H1 (cell line): ENCODE measurements around the gene ALPL. TPM values are rescaled to one million over a fixed set of nuclear protein-coding genes. Genes with fewer than 3 reads are reported as not detected.
A peak's percentile ranks its signal among the peaks of the same experiment; 100 is the strongest.

ENCODE experiments used
- ATF2 ChIP-seq: IDR thresholded peaks from 2 replicates; pipeline ENCODE4 v1.6.1; 2012; ENCODE audit warnings: low read length, inconsistent platforms
- BACH1 ChIP-seq: IDR thresholded peaks from 2 replicates; pipeline ENCODE4 v1.6.1; 2012; ENCODE audit warnings: low read length, improper control_type of control experiment
- BRCA1 ChIP-seq: IDR thresholded peaks from 2 replicates; pipeline ENCODE4 v1.6.1; 2012; ENCODE audit warnings: low read depth, low read length, improper control_type of control experiment
- CREB1 ChIP-seq: IDR thresholded peaks from 2 replicates; pipeline ENCODE4 v1.6.1; 2012; ENCODE audit warnings: inconsistent platforms
- CTBP2 ChIP-seq: IDR thresholded peaks from 2 replicates; pipeline ENCODE4 v1.7.0; 2011; ENCODE audit warnings: borderline replicate concordance, mild to moderate bottlenecking, moderate library complexity, mixed read lengths, low read length; ENCODE audit not compliant: insufficient read depth, insufficient read length
- EGR1 ChIP-seq: IDR thresholded peaks from 2 replicates; pipeline ENCODE4 v1.6.1; 2011; ENCODE audit warnings: low read depth, low read length, borderline replicate concordance
- EZH2 ChIP-seq: fragments of 200-600 bp; sonication (generic); IDR thresholded peaks from 2 replicates; pipeline ENCODE4 v1.7.1; 2012; ENCODE audit warnings: low read depth, mild to moderate bottlenecking, moderate library complexity, low read length, inconsistent platforms; ENCODE audit not compliant: severe bottlenecking
- HDAC2 ChIP-seq, 2 experiments: fragments of 300-600 bp in 1 of 2; sonication (generic) in 1 of 2; IDR thresholded peaks; 2 replicates each; pipeline ENCODE4 v1.6.1; 2011 to 2012; ENCODE audit warnings: low read depth in 2 of 2, low read length in 2 of 2, mild to moderate bottlenecking in 2 of 2, moderate library complexity in 2 of 2, borderline replicate concordance in 1 of 2, inconsistent platforms in 1 of 2
- JUN ChIP-seq: IDR thresholded peaks from 2 replicates; pipeline ENCODE4 v1.6.1; 2011; ENCODE audit warnings: low read depth, mild to moderate bottlenecking, improper control_type of control experiment, low read length
- JUND ChIP-seq: IDR thresholded peaks from 2 replicates; pipeline ENCODE4 v1.6.1; 2011; ENCODE audit warnings: mild to moderate bottlenecking, improper control_type of control experiment, low read length
- KDM1A ChIP-seq: fragments of 200-600, 300-600 bp; sonication (generic); IDR thresholded peaks from 2 replicates; pipeline ENCODE4 v1.7.1; 2016; ENCODE audit warnings: mild to moderate bottlenecking, low read length, borderline replicate concordance
- KDM4A ChIP-seq: IDR thresholded peaks from one replicate; pipeline ENCODE4 v1.7.1; 2012; ENCODE audit warnings: low read depth, mild to moderate bottlenecking, moderate library complexity, low read length, inconsistent platforms; ENCODE audit not compliant: severe bottlenecking
- KDM5A ChIP-seq: fragments of 200-600 bp; IDR thresholded peaks from 2 replicates; pipeline ENCODE4 v1.7.1; 2012; ENCODE audit warnings: mild to moderate bottlenecking, low read length, inconsistent platforms, mixed read lengths
- MAFK ChIP-seq: IDR thresholded peaks from 2 replicates; pipeline ENCODE4 v1.6.1; 2012; ENCODE audit warnings: low read depth, mild to moderate bottlenecking, improper control_type of control experiment, low read length
- NANOG ChIP-seq: IDR thresholded peaks from 2 replicates; pipeline ENCODE4 v1.6.1; 2011; ENCODE audit warnings: low read length, low read depth, mild to moderate bottlenecking, inconsistent platforms; ENCODE audit not compliant: insufficient read depth, poor library complexity, severe bottlenecking
- PHF8 ChIP-seq: fragments of 200-600 bp; sonication (generic); conservative IDR thresholded peaks from 2 replicates; pipeline ENCODE4 v1.7.1; 2012; ENCODE audit warnings: low read depth, mild to moderate bottlenecking, inconsistent platforms, low read length, moderate library complexity
- POLR2A ChIP-seq, 2 experiments: IDR thresholded peaks; 1 replicate in 1 of 2; 2 replicates in 1 of 2; pipeline ENCODE4 v1.6.1; 2011; ENCODE audit warnings: low read depth in 2 of 2, low read length in 2 of 2, mild to moderate bottlenecking in 2 of 2; ENCODE audit errors: control extremely low read depth in 1 of 2
- POLR2AphosphoS5 ChIP-seq: IDR thresholded peaks from 2 replicates; pipeline ENCODE4 v1.6.1; 2011; ENCODE audit warnings: low read depth, low read length
- POU5F1 ChIP-seq: IDR thresholded peaks from 2 replicates; pipeline ENCODE4 v1.6.1; 2011; ENCODE audit warnings: low read depth, mild to moderate bottlenecking, low read length, moderate library complexity
- SIRT6 ChIP-seq: IDR thresholded peaks from one replicate; pipeline ENCODE4 v1.7.1; 2012; ENCODE audit warnings: low read length, inconsistent platforms
- SP1 ChIP-seq: IDR thresholded peaks from 2 replicates; pipeline ENCODE4 v1.6.1; 2011; ENCODE audit warnings: low read depth, low read length
- TEAD4 ChIP-seq: IDR thresholded peaks from 2 replicates; pipeline ENCODE4 v1.6.1; 2012; ENCODE audit warnings: low read depth, low read length, inconsistent platforms, mixed read lengths
- USF2 ChIP-seq: IDR thresholded peaks from 2 replicates; pipeline ENCODE4 v1.6.1; 2011; ENCODE audit warnings: low read length, improper control_type of control experiment
- ZNF274 ChIP-seq: IDR thresholded peaks from 2 replicates; pipeline ENCODE4 v1.7.0; 2012; ENCODE audit warnings: low read length, borderline replicate concordance; ENCODE audit errors: extremely low read depth
- polyA plus RNA-seq, 7 experiments: library from polyadenylated mRNA; depleted of rRNA in 3 of 7; stranded (reverse) in 5 of 7; unstranded in 2 of 7; fragments of >200 nt in 5 of 7; fragments of 200-250 nt in 2 of 7; gene quantifications; 1 replicate in 5 of 7; 2 replicates in 1 of 7; 4 replicates in 1 of 7; pipeline versions ENCODE4 v1.2.1 to v1.2.3, GENCODE V29; 2011 to 2013; ENCODE audit warnings: missing spikeins in 2 of 7, mixed read lengths in 2 of 7
- total RNA-seq: library from RNA; stranded (reverse); fragmentation: NEBNext Ultra II Directional; extraction: Animal tissue kit (Norgen Biotek cat#: 25700); gene quantifications from 2 replicates; pipeline ENCODE4 v1.2.1, GENCODE V29; 2021

The ALPL gene
- total and polyA plus RNA-seq, 2 of the 8 experiments (the other 6 are each of a cell fraction or from before 2014, with no cell fraction given): 175 to 362 TPM

DNA sequence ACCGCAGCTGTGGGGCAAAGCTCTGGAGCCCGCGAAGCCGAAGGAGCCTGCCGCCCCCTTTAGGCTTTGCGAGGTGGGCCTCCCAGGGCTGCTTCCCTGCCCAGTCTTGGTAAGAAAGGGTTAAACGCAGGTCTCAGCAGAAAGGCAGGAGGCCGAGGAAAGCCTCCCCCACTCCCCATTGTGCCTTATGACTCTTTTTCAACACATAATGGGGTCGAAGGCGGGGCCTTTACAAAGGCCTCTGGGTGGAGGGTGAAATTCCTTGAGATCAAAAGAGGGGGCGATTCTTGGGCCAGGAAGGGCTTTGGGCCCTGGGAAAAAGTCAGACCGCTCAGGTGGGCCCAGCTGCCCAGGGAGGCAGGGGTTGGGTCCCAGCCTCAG, 880 bp downstream of the ALPL start (continued):
- TF ChIP-seq ZNF274: no peak
- TF ChIP-seq SP1: peak; percentile 68
- no peak for TF ChIP-seq EGR1
- TF ChIP-seq KDM4A: no peak
- no peak for TF ChIP-seq NANOG
- TF ChIP-seq MAFK: no peak
- TF ChIP-seq PHF8: no peak
- no peak for TF ChIP-seq JUND
- TF ChIP-seq BRCA1: no peak
- TF ChIP-seq USF2: no peak
- TF ChIP-seq POLR2A (IDR thresholded peaks at IDR 0.05; ENCODE audit: control extremely low read depth in 1 of 2, low read depth in 2 of 2, low read length in 2 of 2): no peak; a peak in 1 of 3 replicates
- TF ChIP-seq BACH1: 0 out of 2 replicates have a peak, but pooled peaks have one; percentile 44
- no peak; a peak in 1 of 4 replicates for TF ChIP-seq HDAC2 (IDR thresholded peaks at IDR 0.05; ENCODE audit: borderline replicate concordance in 1 of 2, low read depth in 2 of 2, low read length in 2 of 2)
- TF ChIP-seq ATF2: 0 out of 2 replicates have a peak, but pooled peaks have one; percentile 49
- TF ChIP-seq TEAD4: peak; percentile 34; the same call in 1 of the 2 replicates
- no peak for TF ChIP-seq CTBP2
- no peak for TF ChIP-seq POU5F1
- TF ChIP-seq EZH2: no peak
- no peak for TF ChIP-seq KDM5A
- TF ChIP-seq POLR2AphosphoS5: no peak
- TF ChIP-seq CREB1: peak; percentile 11; the same call in 1 of the 2 replicates
- no peak for TF ChIP-seq KDM1A
- no peak for TF ChIP-seq SIRT6
- no peak for TF ChIP-seq JUN
